Endothelial cell of umbilical vein (primary cell): ENCODE measurements around the gene TRAPPC14. TPM values are rescaled to one million over a fixed set of nuclear protein-coding genes. Genes with fewer than 3 reads are reported as not detected.

ENCODE experiments used
- BruUV-seq: library from RNA; stranded (reverse); fragments of 400-500 nt; replicated peaks from 2 replicates; lab custom pipeline; 2021; lab: Mats Ljungman, UMichigan
- CTCF ChIA-PET: fragments of 300-600, 350-600 bp; sonication (Branson Sonifier 250); formaldehyde crosslinking; loops from one replicate; lab custom pipeline; 2021; ENCODE audit warnings: antibody characterized with exemption, inconsistent platforms; lab: Charles Lee
- POLR2A ChIA-PET: fragments of 300-600, 350-600 bp; sonication (Branson Sonifier 250); formaldehyde crosslinking; loops from one replicate; lab custom pipeline; 2021; ENCODE audit warnings: antibody characterized with exemption, inconsistent platforms; lab: Charles Lee
- DNase-seq: peaks from one replicate; pipeline ENCODE4 v3.0.0-alpha.2; 2011; ENCODE audit warnings: low read depth, low spot score
- FAIRE-seq: peaks from 2 replicates; lab custom pipeline; 2011; peaks lifted over from hg19 to GRCh38; lab: Jason Lieb, UNC
- H2AFZ ChIP-seq: 2 replicates; pipeline ENCODE4 v1.6.0; 2012; ENCODE audit warnings: low read depth, low read length, control low read depth, inconsistent platforms
- H3K27ac ChIP-seq: 2 replicates; pipeline ENCODE4 v1.5.1; 2011; ENCODE audit warnings: low read depth, mild to moderate bottlenecking, control low read depth, low read length, moderate library complexity; ENCODE audit not compliant: insufficient read depth
- H3K27me3 ChIP-seq, 2 experiments: 2 replicates each; pipeline versions ENCODE4 v1.6.0 to v1.6.1; 2011; ENCODE audit warnings: low read length in 2 of 2, mixed read lengths in 1 of 2; ENCODE audit not compliant: control insufficient read depth in 2 of 2, insufficient read depth in 2 of 2
- H3K36me3 ChIP-seq, 2 experiments: 2 replicates in 1 of 2; 3 replicates in 1 of 2; pipeline ENCODE4 v1.5.1; 2011; ENCODE audit warnings: low read length in 2 of 2, mild to moderate bottlenecking in 1 of 2, moderate library complexity in 1 of 2; ENCODE audit not compliant: control insufficient read depth in 2 of 2, insufficient read depth in 2 of 2; ENCODE audit errors: extremely low read depth in 1 of 2
- H3K4me1 ChIP-seq: 3 replicates; pipeline ENCODE4 v1.5.1; 2011; ENCODE audit warnings: mild to moderate bottlenecking, low read length; ENCODE audit not compliant: control insufficient read depth, insufficient read depth; ENCODE audit errors: extremely low read depth
- H3K4me2 ChIP-seq: 2 replicates; pipeline ENCODE4 v1.6.1; 2011; ENCODE audit warnings: low read length, control low read depth, mixed read lengths; ENCODE audit not compliant: insufficient read depth
- H3K4me3 ChIP-seq, 3 experiments: fragments of 200-600 bp in 1 of 3; sonication (generic), shearing (Covaris generic) in 1 of 3; replicated peaks in 1 of 3; 2 replicates each; pipeline ENCODE4 v1.5.1; 2011 to 2016; ENCODE audit warnings: control low read depth in 3 of 3, low read length in 3 of 3, mild to moderate bottlenecking in 2 of 3, inconsistent platforms in 1 of 3, low read depth in 1 of 3, moderate library complexity in 1 of 3; ENCODE audit not compliant: insufficient read depth in 1 of 3
- H3K79me2 ChIP-seq: 2 replicates; pipeline ENCODE4 v1.6.0; 2012; ENCODE audit warnings: low read length, inconsistent platforms; ENCODE audit not compliant: control insufficient read depth, insufficient read depth
- H3K9ac ChIP-seq: replicated peaks from 2 replicates; pipeline ENCODE3; 2011; ENCODE audit warnings: low read length, control low read depth; ENCODE audit not compliant: insufficient read depth; ENCODE audit errors: extremely low read depth
- H3K9me1 ChIP-seq: replicated peaks from 3 replicates; pipeline ENCODE4 v1.6.0; 2011; ENCODE audit warnings: mild to moderate bottlenecking, low read length; ENCODE audit not compliant: control insufficient read depth, insufficient read depth; ENCODE audit errors: extremely low read depth
- H3K9me3 ChIP-seq: replicated peaks from 2 replicates; pipeline ENCODE4 v1.5.1; 2012; ENCODE audit warnings: low read length, inconsistent platforms; ENCODE audit not compliant: control insufficient read depth, insufficient read depth
- H4K20me1 ChIP-seq: replicated peaks from 2 replicates; pipeline ENCODE3; 2011; ENCODE audit warnings: mild to moderate bottlenecking, low read length; ENCODE audit not compliant: control insufficient read depth, insufficient read depth; ENCODE audit errors: extremely low read depth
- MYC ChIP-seq: IDR thresholded peaks from one replicate; pipeline ENCODE4 v1.6.1; 2011; ENCODE audit warnings: mild to moderate bottlenecking, low read depth, low read length
- POLR2AphosphoS5 ChIP-seq: IDR thresholded peaks from 2 replicates; pipeline ENCODE4 v1.6.1; 2012; ENCODE audit warnings: low read depth, mild to moderate bottlenecking, control low read depth, low read length, moderate library complexity; ENCODE audit not compliant: insufficient read depth
- dilution Hi-C: fragments of 300-500 bp; cut with MboI; formaldehyde crosslinking; loops from one replicate; pipeline ENCODE4 v1.15.0; 2019; ENCODE audit warnings: low sequenced_read_pairs; ENCODE audit not compliant: extremely low pct_ligation_motif_present
- intact Hi-C: fragments of 100-400 bp; cut with micrococcal nuclease; formaldehyde crosslinking; loops from one replicate; pipeline ENCODE4 v1.10.0; 2022
- polyA plus RNA-seq, 4 experiments: library from polyadenylated mRNA; depleted of rRNA in 3 of 4; stranded (reverse) in 3 of 4; unstranded in 1 of 4; fragments of >200 nt; gene quantifications; 2 replicates each; pipeline versions ENCODE4 v1.2.1 to v1.2.3, GENCODE V29; 2011 to 2012; ENCODE audit warnings: missing spikeins in 1 of 4
- total RNA-seq: library from RNA; stranded (reverse); gene quantifications from 2 replicates; pipeline ENCODE4 v1.2.3, GENCODE V29; 2021
- TF ChIP-seq, protein P1 (sequence below), 2 donors: IDR thresholded peaks; 1 replicate in 1 of 2; 2 replicates in 1 of 2; pipeline ENCODE4 v1.5.1; 2011; ENCODE audit warnings: low read length in 2 of 2, mild to moderate bottlenecking in 2 of 2, moderate library complexity in 2 of 2, control low read depth in 1 of 2, inconsistent platforms in 1 of 2, low read depth in 1 of 2; ENCODE audit not compliant: insufficient read depth in 1 of 2; ENCODE audit errors: extremely low read depth in 1 of 2

Gene TRAPPC14
- total and polyA plus RNA-seq, 2 donors (not counting 3 experiments of a cell fraction or from before 2014, with no cell fraction given): 13.3 to 23.0 TPM

DNA sequence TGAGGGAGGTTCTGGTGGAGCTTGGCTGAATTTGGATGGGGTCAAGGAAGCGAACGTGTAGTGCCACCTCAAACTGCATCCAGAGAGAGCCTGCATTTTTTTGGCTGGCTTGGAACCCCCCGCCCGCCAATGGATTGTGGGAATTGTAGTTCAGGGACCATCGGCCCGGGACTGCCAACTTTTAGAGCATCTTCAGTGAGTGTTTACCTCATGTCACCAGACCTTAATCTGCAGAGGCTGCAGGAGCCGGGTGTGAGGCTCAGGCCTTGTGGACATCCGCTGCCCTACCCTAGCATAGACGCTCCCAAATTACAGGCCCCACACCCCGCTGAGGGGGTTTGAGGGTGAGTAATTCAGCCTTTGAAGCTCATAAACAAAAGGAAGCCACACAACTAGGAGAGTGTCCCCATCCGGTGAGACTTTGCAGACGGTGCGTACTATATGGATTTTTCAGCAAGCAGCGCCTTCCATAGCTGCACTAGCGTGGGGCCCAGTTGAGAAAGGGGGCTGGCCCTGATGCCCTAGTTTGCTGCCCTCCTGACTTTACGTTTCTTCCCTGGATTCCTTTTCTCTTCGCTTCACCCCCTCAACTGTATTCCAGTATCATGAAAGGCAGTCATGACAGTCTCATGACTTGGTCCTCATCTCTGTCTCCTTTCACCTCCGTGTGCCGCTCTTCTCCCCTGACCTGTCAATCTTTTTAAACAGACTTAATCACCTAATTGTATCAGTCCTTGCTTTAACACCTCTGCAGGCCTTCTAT is 38.4 kb downstream of the TRAPPC14 start:
- dilution Hi-C loops: no loop called here
- TF ChIP-seq, protein P1, sequence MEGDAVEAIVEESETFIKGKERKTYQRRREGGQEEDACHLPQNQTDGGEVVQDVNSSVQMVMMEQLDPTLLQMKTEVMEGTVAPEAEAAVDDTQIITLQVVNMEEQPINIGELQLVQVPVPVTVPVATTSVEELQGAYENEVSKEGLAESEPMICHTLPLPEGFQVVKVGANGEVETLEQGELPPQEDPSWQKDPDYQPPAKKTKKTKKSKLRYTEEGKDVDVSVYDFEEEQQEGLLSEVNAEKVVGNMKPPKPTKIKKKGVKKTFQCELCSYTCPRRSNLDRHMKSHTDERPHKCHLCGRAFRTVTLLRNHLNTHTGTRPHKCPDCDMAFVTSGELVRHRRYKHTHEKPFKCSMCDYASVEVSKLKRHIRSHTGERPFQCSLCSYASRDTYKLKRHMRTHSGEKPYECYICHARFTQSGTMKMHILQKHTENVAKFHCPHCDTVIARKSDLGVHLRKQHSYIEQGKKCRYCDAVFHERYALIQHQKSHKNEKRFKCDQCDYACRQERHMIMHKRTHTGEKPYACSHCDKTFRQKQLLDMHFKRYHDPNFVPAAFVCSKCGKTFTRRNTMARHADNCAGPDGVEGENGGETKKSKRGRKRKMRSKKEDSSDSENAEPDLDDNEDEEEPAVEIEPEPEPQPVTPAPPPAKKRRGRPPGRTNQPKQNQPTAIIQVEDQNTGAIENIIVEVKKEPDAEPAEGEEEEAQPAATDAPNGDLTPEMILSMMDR (IDR thresholded peaks at IDR 0.05; ENCODE audit: extremely low read depth in 1 of 2, insufficient read depth in 1 of 2, low read depth in 1 of 2, low read length in 2 of 2): no peak
- TF ChIP-seq POLR2AphosphoS5 (peak; percentile 13), MYC (no peak)
- Histone ChIP-seq H4K20me1 (no peaks in the 10 kb centered on the region), H3K4me3 (peak overlapping the region; percentile 9 to 77 (median 70)), H3K27ac (peak overlapping the region; percentile 83), H3K9me1 (no peaks in the 10 kb centered on the region), H3K4me2 (peak overlapping the region; percentile 67), H2AFZ (peak overlapping the region; percentile 60), H3K4me1 (peaks cover 11% of the 10 kb centered on the region), H3K9ac (peak overlapping the region; percentile 76), H3K27me3 (no peaks in the 10 kb centered on the region), H3K79me2 (peaks cover 10% of the 10 kb centered on the region), H3K36me3 (peaks cover 0 to 1% of the 10 kb centered on the region in 2 experiments), H3K9me3 (no peaks in the 10 kb centered on the region)
- DNase-seq (no peak), FAIRE-seq (no peak)
- CTCF ChIA-PET: interaction anchor here (1.0 to 1.6 kb wide), 3 partner anchors 11 to 127 kb away, joined by 3 to 4 read pairs (median 3); partner anchors contain the start of genes AP4M1 and MCM7
- intact Hi-C loops: loop anchor here (1.0 kb wide), 3 partner anchors 14 to 28 kb away; partner anchors contain the start of genes AP4M1, LAMTOR4 and MCM7
- POLR2A ChIA-PET: no interaction called here
- TSS peak; percentile 60 for BruUV-seq
